ENCODE data around the gene OSBPL10.

The OSBPL10 gene

DNA sequence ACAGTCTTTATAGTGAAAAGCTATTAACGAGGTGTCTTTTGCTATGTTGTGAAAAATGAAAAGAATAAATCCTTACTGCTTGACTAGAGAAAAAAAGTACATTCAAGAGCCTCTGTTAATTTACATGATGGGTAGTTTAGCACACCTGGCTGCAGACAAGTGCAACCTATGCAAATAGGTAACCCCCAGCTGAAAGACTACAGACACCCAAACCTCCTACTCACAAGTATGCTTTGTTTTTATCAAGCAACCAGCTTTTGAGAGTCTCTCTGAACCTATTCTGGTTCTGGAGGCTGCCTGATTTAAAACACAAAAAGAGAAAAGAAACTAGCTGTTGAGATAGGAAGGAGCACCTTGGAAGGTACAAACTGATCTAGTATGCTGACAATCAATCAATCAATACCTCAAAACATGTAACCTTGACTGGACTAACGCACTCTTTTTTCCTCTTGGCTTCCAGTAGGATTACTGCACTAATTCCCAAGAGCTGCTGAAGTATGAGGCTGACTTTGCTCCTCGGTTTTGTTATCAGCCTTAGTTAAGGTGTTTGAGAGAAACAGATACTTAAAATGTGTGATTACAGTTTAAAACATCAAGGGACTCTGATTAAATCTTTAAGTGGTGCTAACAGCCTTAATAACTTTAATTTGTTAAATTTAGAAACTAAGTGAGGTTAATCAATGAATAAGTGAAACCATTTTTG is 63.6 kb downstream of the OSBPL10 start:
- Histone ChIP-seq H3K9me3 (ENCODE audit: insufficient read depth, low read length) (peaks cover 19% of the 10 kb centered on the region; the same call in 1 of the 2 replicates), H3K36me3 (replicated peaks; ENCODE audit: low read depth, low read length) (peaks cover 23% of the 10 kb centered on the region), H3K9ac (ENCODE audit: low read length) (peak overlapping the region; percentile 11; the same call in 1 of the 2 replicates), H3K4me2 (ENCODE audit: low read length) (peak overlapping the region; percentile 61), H3K27me3 (ENCODE audit: low read depth, low read length) (no peaks in the 10 kb centered on the region), H3K79me2 (ENCODE audit: low read length) (peaks cover 53% of the 10 kb centered on the region), H3K4me1 (ENCODE audit: low read length) (peaks cover 30% of the 10 kb centered on the region), H4K20me1 (ENCODE audit: insufficient read depth, low read length) (no peaks in the 10 kb centered on the region), H2AFZ (ENCODE audit: low read depth, low read length) (no peak overlapping the region; the same call in 1 of the 2 replicates), H3K4me3 (ENCODE audit: low read length) (peak overlapping the region; percentile 16; the same call in 1 of the 2 replicates), H3K27ac (ENCODE audit: low read length) (0 out of 2 replicates have a peak overlapping the region, but pooled peaks have one; percentile 17)
- TF ChIP-seq, protein P1, sequence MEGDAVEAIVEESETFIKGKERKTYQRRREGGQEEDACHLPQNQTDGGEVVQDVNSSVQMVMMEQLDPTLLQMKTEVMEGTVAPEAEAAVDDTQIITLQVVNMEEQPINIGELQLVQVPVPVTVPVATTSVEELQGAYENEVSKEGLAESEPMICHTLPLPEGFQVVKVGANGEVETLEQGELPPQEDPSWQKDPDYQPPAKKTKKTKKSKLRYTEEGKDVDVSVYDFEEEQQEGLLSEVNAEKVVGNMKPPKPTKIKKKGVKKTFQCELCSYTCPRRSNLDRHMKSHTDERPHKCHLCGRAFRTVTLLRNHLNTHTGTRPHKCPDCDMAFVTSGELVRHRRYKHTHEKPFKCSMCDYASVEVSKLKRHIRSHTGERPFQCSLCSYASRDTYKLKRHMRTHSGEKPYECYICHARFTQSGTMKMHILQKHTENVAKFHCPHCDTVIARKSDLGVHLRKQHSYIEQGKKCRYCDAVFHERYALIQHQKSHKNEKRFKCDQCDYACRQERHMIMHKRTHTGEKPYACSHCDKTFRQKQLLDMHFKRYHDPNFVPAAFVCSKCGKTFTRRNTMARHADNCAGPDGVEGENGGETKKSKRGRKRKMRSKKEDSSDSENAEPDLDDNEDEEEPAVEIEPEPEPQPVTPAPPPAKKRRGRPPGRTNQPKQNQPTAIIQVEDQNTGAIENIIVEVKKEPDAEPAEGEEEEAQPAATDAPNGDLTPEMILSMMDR (IDR thresholded peaks at IDR 0.05; ENCODE audit: low read depth, low read length): no peak
- TF ChIP-seq EZH2phosphoT487 (IDR thresholded peaks at IDR 0.05; ENCODE audit: low read depth): no peak

- no peak overlapping the region for H2AFZ ChIP-seq (ENCODE audit: low read depth, low read length)
- H3K79me2 ChIP-seq (ENCODE audit: low read length): peaks cover 32% of the 10 kb centered on the region
- H3K9ac ChIP-seq (ENCODE audit: low read length): no peak overlapping the region
- no peak overlapping the region for H3K27ac ChIP-seq (ENCODE audit: low read length)
- no peak overlapping the region for H3K4me3 ChIP-seq (ENCODE audit: low read length)
- H3K36me3 ChIP-seq (replicated peaks; ENCODE audit: low read depth, low read length): no peaks in the 10 kb centered on the region
- H3K4me1 ChIP-seq (ENCODE audit: low read length): peaks cover 38% of the 10 kb centered on the region
- no peaks in the 10 kb centered on the region for H4K20me1 ChIP-seq (ENCODE audit: insufficient read depth, low read length)
- H3K27me3 ChIP-seq (ENCODE audit: low read depth, low read length): no peaks in the 10 kb centered on the region
- H3K4me2 ChIP-seq (ENCODE audit: low read length): peak overlapping the region; percentile 8; the same call in 1 of the 2 replicates
- H3K9me3 ChIP-seq (ENCODE audit: insufficient read depth, low read length): no peaks in the 10 kb centered on the region
- TF ChIP-seq EZH2phosphoT487 (IDR thresholded peaks at IDR 0.05; ENCODE audit: low read depth): no peak
- TF ChIP-seq, protein P1 (IDR thresholded peaks at IDR 0.05; ENCODE audit: low read depth, low read length): no peak
Observed at GRCh38 chr3:31911643-31912042, 69.4 kb downstream of the OSBPL10 start.

DNA sequence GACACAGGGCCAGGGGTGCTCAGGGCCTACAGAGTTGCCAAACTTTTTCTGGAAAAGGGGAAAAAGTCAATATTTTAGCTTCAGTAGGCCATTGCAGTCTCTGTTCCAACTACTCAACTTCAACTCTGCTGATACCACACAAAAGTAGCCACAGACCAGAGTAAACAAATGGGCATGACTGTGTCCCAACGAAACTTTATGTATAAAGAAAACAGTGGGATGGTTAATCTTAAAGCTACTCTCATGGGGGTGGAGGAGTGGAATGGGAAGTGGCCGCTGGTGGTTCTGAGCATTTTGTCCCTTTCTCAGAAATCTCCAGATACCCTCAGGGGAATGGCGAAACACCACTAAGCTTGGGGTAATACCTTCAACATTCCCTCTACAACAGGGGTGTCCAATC is 69.9 kb downstream of the OSBPL10 start:
- no peaks in the 10 kb centered on the region for H4K20me1 ChIP-seq (ENCODE audit: insufficient read depth, low read length)
- H3K79me2 ChIP-seq (ENCODE audit: low read length): peaks cover 30% of the 10 kb centered on the region

DNA sequence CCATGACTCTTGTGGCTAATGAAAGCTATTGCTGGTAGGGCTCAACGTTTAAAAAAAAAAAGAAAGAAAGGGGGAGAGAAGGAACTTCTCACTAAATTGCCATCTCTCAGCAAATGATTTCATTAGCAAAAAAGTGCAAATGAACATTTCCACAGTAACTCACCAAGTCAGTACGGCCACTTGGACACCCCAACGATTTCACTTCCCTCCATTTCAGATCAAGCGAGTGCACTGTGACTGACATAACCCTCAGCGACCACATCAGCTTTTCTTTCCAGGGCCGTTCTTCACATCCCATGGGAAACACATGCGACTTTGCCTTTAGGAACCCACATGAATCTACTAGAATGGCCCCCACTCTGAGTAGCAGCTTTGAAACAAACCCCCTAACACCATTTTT is 71.6 kb downstream of the OSBPL10 start:
- peak overlapping the region; percentile 37; the same call in 1 of the 2 replicates for H2AFZ ChIP-seq (ENCODE audit: low read depth, low read length)
- peak overlapping the region; percentile 75 for H3K4me2 ChIP-seq (ENCODE audit: low read length)
- no peaks in the 10 kb centered on the region for H3K9me3 ChIP-seq (ENCODE audit: insufficient read depth, low read length)
- no peaks in the 10 kb centered on the region for H3K27me3 ChIP-seq (ENCODE audit: low read depth, low read length)
- H3K27ac ChIP-seq (ENCODE audit: low read length): no peak overlapping the region
- peak overlapping the region; percentile 47 for H3K4me3 ChIP-seq (ENCODE audit: low read length)
- H3K4me1 ChIP-seq (ENCODE audit: low read length): peaks cover 38% of the 10 kb centered on the region
- no peaks in the 10 kb centered on the region for H3K36me3 ChIP-seq (replicated peaks; ENCODE audit: low read depth, low read length)
- H4K20me1 ChIP-seq (ENCODE audit: insufficient read depth, low read length): no peaks in the 10 kb centered on the region
- H3K9ac ChIP-seq (ENCODE audit: low read length): peak overlapping the region; percentile 29
- TF ChIP-seq EZH2phosphoT487 (IDR thresholded peaks at IDR 0.05; ENCODE audit: low read depth): no peak
- TF ChIP-seq, protein P1 (IDR thresholded peaks at IDR 0.05; ENCODE audit: low read depth, low read length): no peak
- peaks cover 27% of the 10 kb centered on the region for H3K79me2 ChIP-seq (ENCODE audit: low read length)

More for the DNA sequence above, 69.9 kb downstream of the OSBPL10 start:
- no peaks in the 10 kb centered on the region for H3K36me3 ChIP-seq (replicated peaks; ENCODE audit: low read depth, low read length)
- no peak overlapping the region for H3K4me3 ChIP-seq (ENCODE audit: low read length)
- H3K9me3 ChIP-seq (ENCODE audit: insufficient read depth, low read length): no peaks in the 10 kb centered on the region
- TF ChIP-seq EZH2phosphoT487 (IDR thresholded peaks at IDR 0.05; ENCODE audit: low read depth): no peak
- TF ChIP-seq, protein P1 (IDR thresholded peaks at IDR 0.05; ENCODE audit: low read depth, low read length): no peak
- no peak overlapping the region for H3K9ac ChIP-seq (ENCODE audit: low read length)
- H3K4me1 ChIP-seq (ENCODE audit: low read length): peaks cover 33% of the 10 kb centered on the region
- no peaks in the 10 kb centered on the region for H3K27me3 ChIP-seq (ENCODE audit: low read depth, low read length)
- no peak overlapping the region for H3K27ac ChIP-seq (ENCODE audit: low read length)
- no peak overlapping the region for H3K4me2 ChIP-seq (ENCODE audit: low read length)
- H2AFZ ChIP-seq (ENCODE audit: low read depth, low read length): no peak overlapping the region
